SK-N-SH treated with all-trans-retinoic acid at 6 μM for 48 hours (cell line): ENCODE measurements around the gene LBHD2.

ENCODE experiments used
- ATAC-seq: fragments of 200-7000 bp; cut with Tn5 transposase; 3 replicates; pipeline ENCODE4 v1.9.1; 2020; ENCODE audit warnings: mild to moderate bottlenecking, moderate library complexity
- ARNTL ChIP-seq: fragments of 450-650 bp; formaldehyde crosslinking; IDR thresholded peaks from 2 replicates; pipeline ENCODE4 v1.5.0; 2020; ENCODE audit warnings: low read depth, mild to moderate bottlenecking, moderate library complexity, borderline replicate concordance
- BACH2 ChIP-seq: fragments of 250-450 bp; sonication (Bioruptor Pico); IDR thresholded peaks from 2 replicates; pipeline ENCODE4 v1.9.0; 2021; ENCODE audit warnings: mild to moderate bottlenecking, borderline replicate concordance
- CREB5 ChIP-seq: fragments of 250-450 bp; sonication (Bioruptor Pico); IDR thresholded peaks from 2 replicates; pipeline ENCODE4 v1.5.1; 2020; ENCODE audit warnings: low read depth, mild to moderate bottlenecking, moderate library complexity
- CSDC2 ChIP-seq: fragments of 250-450 bp; sonication (Bioruptor Pico); IDR thresholded peaks from 2 replicates; pipeline ENCODE4 v1.5.0; 2020; ENCODE audit warnings: mild to moderate bottlenecking, moderate library complexity
- CSRNP3 ChIP-seq: fragments of 250-450 bp; sonication (Bioruptor Pico); IDR thresholded peaks from 2 replicates; pipeline ENCODE4 v1.5.1; 2021; ENCODE audit warnings: mild to moderate bottlenecking, moderate library complexity
- ESRRG ChIP-seq: fragments of 250-450 bp; sonication (Bioruptor Pico); IDR thresholded peaks from 2 replicates; pipeline ENCODE4 v1.6.1; 2021; ENCODE audit warnings: mild to moderate bottlenecking
- GLIS3 ChIP-seq: fragments of 250-450 bp; sonication (Bioruptor Pico); IDR thresholded peaks from 2 replicates; pipeline ENCODE4 v1.5.0; 2020; ENCODE audit warnings: mild to moderate bottlenecking, moderate library complexity
- ISL1 ChIP-seq: fragments of 250-450 bp; sonication (Bioruptor Pico); IDR thresholded peaks from 2 replicates; pipeline ENCODE4 v2.1.2; 2022; ENCODE audit warnings: mild to moderate bottlenecking, moderate library complexity
- OSR1 ChIP-seq: fragments of 250-450 bp; sonication (Bioruptor Pico); IDR thresholded peaks from 2 replicates; pipeline ENCODE4 v1.8.0; 2022; ENCODE audit warnings: moderate library complexity, mild to moderate bottlenecking, inconsistent platforms
- PATZ1 ChIP-seq: fragments of 250-450 bp; sonication (Bioruptor Pico); IDR thresholded peaks from 2 replicates; pipeline ENCODE4 v1.8.0; 2020; ENCODE audit warnings: mild to moderate bottlenecking, moderate library complexity, borderline replicate concordance
- POU6F1 ChIP-seq: fragments of 250-450 bp; sonication (Bioruptor Pico); IDR thresholded peaks from 2 replicates; pipeline ENCODE4 v1.8.0; 2021; ENCODE audit warnings: low read depth, mild to moderate bottlenecking, moderate library complexity, borderline replicate concordance
- PPARA ChIP-seq: fragments of 250-450 bp; sonication (Bioruptor Pico); IDR thresholded peaks from 2 replicates; pipeline ENCODE4 v1.5.0; 2020; ENCODE audit warnings: mild to moderate bottlenecking, borderline replicate concordance
- RARB ChIP-seq: fragments of 250-450 bp; sonication (Bioruptor Pico); IDR thresholded peaks from 2 replicates; pipeline ENCODE4 v1.8.0; 2021; ENCODE audit warnings: mild to moderate bottlenecking, moderate library complexity
- SNAI2 ChIP-seq: fragments of 250-450 bp; sonication (Bioruptor Pico); IDR thresholded peaks from 2 replicates; pipeline ENCODE4 v1.5.0; 2020; ENCODE audit warnings: mild to moderate bottlenecking, moderate library complexity
- TCF4 ChIP-seq: fragments of 250-450 bp; sonication (Bioruptor Pico); IDR thresholded peaks from 2 replicates; pipeline ENCODE4 v1.8.0; 2021; ENCODE audit warnings: mild to moderate bottlenecking, moderate library complexity, borderline replicate concordance
- TOX ChIP-seq: fragments of 250-450 bp; sonication (Bioruptor Pico); IDR thresholded peaks from 2 replicates; pipeline ENCODE4 v1.8.0; 2021; ENCODE audit warnings: mild to moderate bottlenecking, moderate library complexity, borderline replicate concordance
- ZC3H10 ChIP-seq: fragments of 250-450 bp; sonication (Bioruptor Pico); IDR thresholded peaks from 2 replicates; pipeline ENCODE4 v1.5.1; 2021; ENCODE audit warnings: mild to moderate bottlenecking, moderate library complexity
- ZFP3 ChIP-seq: fragments of 250-450 bp; sonication (Bioruptor Pico); IDR thresholded peaks from 2 replicates; pipeline ENCODE4 v1.5.0; 2020; ENCODE audit warnings: mild to moderate bottlenecking, moderate library complexity
- ZFP30 ChIP-seq: fragments of 450-650 bp; formaldehyde crosslinking; IDR thresholded peaks from 2 replicates; pipeline ENCODE4 v1.5.0; 2022; ENCODE audit warnings: mild to moderate bottlenecking, moderate library complexity
- ZNF565 ChIP-seq: fragments of 450-650 bp; formaldehyde crosslinking; conservative IDR thresholded peaks from 2 replicates; pipeline ENCODE4 v1.5.0; 2020; ENCODE audit warnings: low read depth, mild to moderate bottlenecking, moderate library complexity
- ZNF70 ChIP-seq: fragments of 450-650 bp; formaldehyde crosslinking; IDR thresholded peaks from 2 replicates; pipeline ENCODE4 v1.5.0; 2020; ENCODE audit warnings: mild to moderate bottlenecking, moderate library complexity
- ZNF8 ChIP-seq: fragments of 450-650 bp; formaldehyde crosslinking; IDR thresholded peaks from 2 replicates; pipeline ENCODE4 v1.5.0; 2020; ENCODE audit warnings: mild to moderate bottlenecking, moderate library complexity

LBHD2 gene

GRCh38 chr14:103056322-103057027 is 27.5 kb upstream of the LBHD2 start:
- peak; percentile 75 for ATAC-seq
- TF ChIP-seq ZNF565 (CRISPR knock-in tag) = no peak
- TF ChIP-seq PATZ1 = no peak
- no peak for TF ChIP-seq GLIS3 (CRISPR knock-in tag)
- TF ChIP-seq TOX (CRISPR knock-in tag) = no peak
- no peak for TF ChIP-seq ESRRG
- TF ChIP-seq POU6F1 (CRISPR knock-in tag) = no peak
- no peak for TF ChIP-seq ZNF70 (CRISPR knock-in tag)
- TF ChIP-seq OSR1 = no peak
- TF ChIP-seq CSRNP3 (CRISPR knock-in tag) = no peak
- TF ChIP-seq ZFP3 (CRISPR knock-in tag) = no peak
- no peak for TF ChIP-seq PPARA (CRISPR knock-in tag)
- no peak for TF ChIP-seq SNAI2 (CRISPR knock-in tag)
- no peak for TF ChIP-seq TCF4 (CRISPR knock-in tag)
- TF ChIP-seq ZFP30 (CRISPR knock-in tag) = no peak
- no peak for TF ChIP-seq ZNF8
- TF ChIP-seq ARNTL (CRISPR knock-in tag) = no peak
- no peak for TF ChIP-seq ISL1
- TF ChIP-seq RARB (CRISPR knock-in tag) = no peak
- no peak for TF ChIP-seq ZC3H10 (CRISPR knock-in tag)
- no peak for TF ChIP-seq BACH2 (CRISPR knock-in tag)
- TF ChIP-seq, all 23 proteins: peak for 0

- TF ChIP-seq ZNF565 (CRISPR knock-in tag) = no peak
- TF ChIP-seq SNAI2 (CRISPR knock-in tag) = no peak
- no peak for TF ChIP-seq ZFP3 (CRISPR knock-in tag)
- no peak for TF ChIP-seq POU6F1 (CRISPR knock-in tag)
- no peak for TF ChIP-seq TCF4 (CRISPR knock-in tag)
- TF ChIP-seq CSDC2 (CRISPR knock-in tag) = no peak
- TF ChIP-seq ZNF70 (CRISPR knock-in tag) = no peak
- no peak for TF ChIP-seq RARB (CRISPR knock-in tag)
- TF ChIP-seq CREB5 = no peak
- TF ChIP-seq ESRRG = no peak
- TF ChIP-seq CSRNP3 (CRISPR knock-in tag) = no peak
- no peak for TF ChIP-seq ISL1
- no peak for TF ChIP-seq PPARA (CRISPR knock-in tag)
- no peak for TF ChIP-seq OSR1
- TF ChIP-seq TOX (CRISPR knock-in tag) = no peak
- peak; percentile 21 for ATAC-seq
These were observed 27.0 kb upstream of the LBHD2 start for GRCh38 chr14:103057028-103057371.
